ENCODE results near the gene YPEL3.

Gene YPEL3

GRCh38 chr16:30090610-30091331 lies 5.2 kb downstream of the YPEL3 start:
- no peak for DNase-seq (ENCODE audit: low read depth in 2 of 2)

GRCh38 chr16:30088832-30089624 lies 7.0 kb downstream of the YPEL3 start:
- no peak for DNase-seq (ENCODE audit: low read depth in 2 of 2)

- DNase-seq (ENCODE audit: low read depth in 2 of 2), result no peak
Observed at GRCh38 chr16:30088237-30088831, 7.7 kb downstream of the YPEL3 start.

GRCh38 chr16:30087181-30087898 lies 8.7 kb downstream of the YPEL3 start:
- DNase-seq (ENCODE audit: low read depth in 2 of 2), result no peak

GRCh38 chr16:30086291-30087140 lies 9.5 kb downstream of the YPEL3 start:
- DNase-seq (ENCODE audit: low read depth in 2 of 2), result no peak

- DNase-seq (ENCODE audit: low read depth in 2 of 2), result no peak
Observed at GRCh38 chr16:30085820-30086219, 10.2 kb downstream of the YPEL3 start.

GRCh38 chr16:30085247-30085646 lies 10.8 kb downstream of the YPEL3 start:
- no peak for DNase-seq (ENCODE audit: low read depth in 2 of 2)

GRCh38 chr16:30084816-30085159 lies 11.2 kb downstream of the YPEL3 start:
- DNase-seq (ENCODE audit: low read depth in 2 of 2), result no peak

GRCh38 chr16:30084096-30084815 lies 11.8 kb downstream of the YPEL3 start:
- no peak for DNase-seq (ENCODE audit: low read depth in 2 of 2)

GRCh38 chr16:30083216-30084055 lies 12.6 kb downstream of the YPEL3 start:
- DNase-seq (ENCODE audit: low read depth in 2 of 2), result no peak

- DNase-seq (ENCODE audit: low read depth in 2 of 2), result no peak
Observed at GRCh38 chr16:30082545-30083090, 13.4 kb downstream of the YPEL3 start.

GRCh38 chr16:30079480-30079879 lies 16.5 kb downstream of the YPEL3 start:
- no peak for DNase-seq (ENCODE audit: low read depth in 2 of 2)

GRCh38 chr16:30078744-30079143 lies 17.3 kb downstream of the YPEL3 start:
- no peak for DNase-seq (ENCODE audit: low read depth in 2 of 2)

- no peak for DNase-seq (ENCODE audit: low read depth in 2 of 2)
Observed at GRCh38 chr16:30077656-30078055, 18.4 kb downstream of the YPEL3 start.

GRCh38 chr16:30076276-30076791 lies 19.7 kb downstream of the YPEL3 start:
- DNase-seq (ENCODE audit: low read depth in 2 of 2), result no peak

- peak; percentile 60 to 79 for DNase-seq (ENCODE audit: low read depth in 2 of 2)
Observed at GRCh38 chr16:30075503-30076275, 20.3 kb downstream of the YPEL3 start, which contains the start of gene PPP4C. Gene PPP4C (plus strand): TSS chr16:30075994. CDS start chr16:30076378, 384 bp downstream.

GRCh38 chr16:30070490-30070889 lies 25.5 kb downstream of the YPEL3 start:
- no peak for DNase-seq (ENCODE audit: low read depth in 2 of 2)
